Measurements from ENCODE around the gene B3GAT1.

GRCh38 chr11:134364261-134364660 lies 47.8 kb downstream of the B3GAT1 start:
- TF ChIP-seq CTCF (IDR thresholded peaks at IDR 0.05; ENCODE audit: low read depth, low read length) (no peak), EZH2phosphoT487 (IDR thresholded peaks at IDR 0.05; ENCODE audit: low read depth) (no peak)

All from OCI-LY3 (cell line).